Right atrium auricular region (tissue), 2 donors: ENCODE results near the gene NAA10. TPM values are rescaled to one million over a fixed set of nuclear protein-coding genes. Genes with fewer than 3 reads are reported as not detected.

Source experiments
- DNase-seq: peaks from one replicate; pipeline ENCODE4 v3.0.0-alpha.2; 2019; ENCODE audit warnings: low spot score
- H3K27ac ChIP-seq, 2 donors: fragments of 200-600 bp; sonication (generic); 1 replicate in 1 of 2; 2 replicates in 1 of 2; pipeline ENCODE4 v1.5.1; 2016 to 2019
- H3K27me3 ChIP-seq, 2 donors: fragments of 200-600 bp; sonication (generic); one replicate each; pipeline versions ENCODE4 v1.5.1 to v1.6.0; 2017 to 2019
- H3K36me3 ChIP-seq: fragments of 200-600 bp; sonication (generic); one replicate; pipeline ENCODE4 v1.5.1; 2016
- H3K4me1 ChIP-seq, 2 donors: fragments of 200-600 bp; sonication (generic); one replicate each; pipeline versions ENCODE4 v1.5.1 to v1.6.0; 2017 to 2019
- H3K4me3 ChIP-seq, 2 donors: fragments of 200-600 bp; sonication (generic); 1 replicate in 1 of 2; 2 replicates in 1 of 2; pipeline ENCODE4 v1.5.1; 2017 to 2019; ENCODE audit warnings: mild to moderate bottlenecking in 1 of 2, moderate library complexity in 1 of 2
- H3K9me3 ChIP-seq, 2 donors: fragments of 200-600 bp; sonication (generic); one replicate each; pipeline ENCODE4 v1.5.1; 2019
- total RNA-seq, 2 donors: library from RNA; depleted of rRNA; stranded (reverse); fragments of >200 nt; gene quantifications; one replicate each; pipeline ENCODE4 v1.1.0, GENCODE V29; 2016
- TF ChIP-seq, protein P1 (sequence below), 2 donors: fragments of 200-600 bp; sonication (generic); IDR thresholded peaks; one replicate each; pipeline ENCODE4 v1.5.1; 2019; ENCODE audit warnings: antibody characterized with exemption in 2 of 2

Gene NAA10
- total RNA-seq, 2 donors from 2014 or later = 66.5 to 70.2 TPM

DNA sequence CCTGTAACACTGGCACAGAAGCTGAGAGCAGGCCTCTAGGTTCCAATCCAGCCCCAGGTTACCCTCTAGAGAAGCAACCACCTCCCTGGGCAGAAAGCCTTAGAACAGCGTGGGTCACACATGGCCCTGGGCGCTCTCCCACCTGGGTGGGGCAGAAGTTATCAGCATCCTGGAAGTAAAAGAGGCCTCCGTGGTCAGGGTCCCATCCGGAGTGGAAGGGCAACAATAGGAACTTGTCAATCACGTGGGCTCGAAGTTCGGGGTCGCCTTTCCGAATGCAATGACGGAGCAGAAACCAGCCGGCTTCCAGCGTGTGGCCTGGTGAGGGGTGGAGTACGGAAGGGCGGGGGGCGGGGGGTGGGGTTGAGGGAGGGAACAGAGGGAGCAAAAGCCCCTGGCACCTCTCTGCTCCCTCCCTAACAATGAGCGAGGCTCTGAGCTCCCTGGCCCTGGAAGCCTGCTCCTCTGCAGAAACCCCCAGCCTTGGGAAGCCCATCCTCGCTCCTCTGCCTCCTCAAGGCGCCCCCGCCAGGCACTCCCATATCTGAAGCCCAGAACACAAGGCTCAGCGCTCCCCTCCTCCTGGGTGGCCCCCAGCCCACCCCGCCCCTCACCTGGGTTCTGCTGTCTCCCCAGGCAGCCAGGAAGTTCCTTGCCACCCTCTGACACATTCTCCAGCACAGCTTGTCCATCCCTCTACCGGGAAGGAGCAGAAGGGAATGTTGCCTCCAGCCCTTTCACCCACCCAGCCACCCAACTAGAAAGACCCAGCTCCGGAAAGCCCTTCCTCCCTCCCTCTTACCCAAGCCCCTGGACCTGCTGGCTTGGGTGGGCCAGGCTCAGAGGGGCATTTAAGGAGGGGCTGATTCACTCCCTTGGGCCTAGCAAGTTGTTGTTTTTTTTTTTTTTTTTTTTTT lies 6.8 kb upstream of the NAA10 start:
- no peaks in the 10 kb centered on the region for H3K36me3 ChIP-seq
- H3K4me3 ChIP-seq = no peak overlapping the region
- H3K9me3 ChIP-seq = no peaks in the 10 kb centered on the region
- TF ChIP-seq, protein P1, sequence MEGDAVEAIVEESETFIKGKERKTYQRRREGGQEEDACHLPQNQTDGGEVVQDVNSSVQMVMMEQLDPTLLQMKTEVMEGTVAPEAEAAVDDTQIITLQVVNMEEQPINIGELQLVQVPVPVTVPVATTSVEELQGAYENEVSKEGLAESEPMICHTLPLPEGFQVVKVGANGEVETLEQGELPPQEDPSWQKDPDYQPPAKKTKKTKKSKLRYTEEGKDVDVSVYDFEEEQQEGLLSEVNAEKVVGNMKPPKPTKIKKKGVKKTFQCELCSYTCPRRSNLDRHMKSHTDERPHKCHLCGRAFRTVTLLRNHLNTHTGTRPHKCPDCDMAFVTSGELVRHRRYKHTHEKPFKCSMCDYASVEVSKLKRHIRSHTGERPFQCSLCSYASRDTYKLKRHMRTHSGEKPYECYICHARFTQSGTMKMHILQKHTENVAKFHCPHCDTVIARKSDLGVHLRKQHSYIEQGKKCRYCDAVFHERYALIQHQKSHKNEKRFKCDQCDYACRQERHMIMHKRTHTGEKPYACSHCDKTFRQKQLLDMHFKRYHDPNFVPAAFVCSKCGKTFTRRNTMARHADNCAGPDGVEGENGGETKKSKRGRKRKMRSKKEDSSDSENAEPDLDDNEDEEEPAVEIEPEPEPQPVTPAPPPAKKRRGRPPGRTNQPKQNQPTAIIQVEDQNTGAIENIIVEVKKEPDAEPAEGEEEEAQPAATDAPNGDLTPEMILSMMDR (IDR thresholded peaks at IDR 0.05) = no peak
- no peak for DNase-seq
- H3K4me1 ChIP-seq = no peaks in the 10 kb centered on the region
- H3K27ac ChIP-seq = no peak overlapping the region
- H3K27me3 ChIP-seq = no peaks in the 10 kb centered on the region

DNA sequence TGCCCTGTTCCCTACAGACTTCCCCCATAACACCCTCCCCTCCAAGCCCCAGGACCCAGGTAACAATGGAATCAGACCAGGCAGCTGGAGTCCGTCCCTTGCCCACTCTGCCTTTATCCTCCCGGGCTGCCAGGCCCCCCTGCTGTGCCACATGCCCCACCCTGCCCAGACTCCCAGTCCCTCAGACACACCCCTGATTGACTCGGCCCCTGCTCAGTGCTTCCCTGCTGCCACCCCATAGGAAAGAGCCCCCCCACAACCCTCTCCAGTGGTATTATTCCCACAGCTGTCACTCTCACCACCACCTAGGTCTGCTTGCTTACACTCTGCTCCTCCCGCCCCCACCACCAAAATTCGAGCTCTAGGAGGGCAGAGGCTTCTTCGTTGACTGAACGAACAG lies 4.7 kb upstream of the NAA10 start:
- H3K9me3 ChIP-seq = no peaks in the 10 kb centered on the region
- TF ChIP-seq, protein P1 (IDR thresholded peaks at IDR 0.05) = no peak
- H3K4me3 ChIP-seq = no peak overlapping the region
- no peaks in the 10 kb centered on the region for H3K27me3 ChIP-seq
- H3K27ac ChIP-seq = no peak overlapping the region
- DNase-seq = no peak
- no peaks in the 10 kb centered on the region for H3K36me3 ChIP-seq
- peaks cover 0 to 4% of the 10 kb centered on the region in 2 donors for H3K4me1 ChIP-seq

DNA sequence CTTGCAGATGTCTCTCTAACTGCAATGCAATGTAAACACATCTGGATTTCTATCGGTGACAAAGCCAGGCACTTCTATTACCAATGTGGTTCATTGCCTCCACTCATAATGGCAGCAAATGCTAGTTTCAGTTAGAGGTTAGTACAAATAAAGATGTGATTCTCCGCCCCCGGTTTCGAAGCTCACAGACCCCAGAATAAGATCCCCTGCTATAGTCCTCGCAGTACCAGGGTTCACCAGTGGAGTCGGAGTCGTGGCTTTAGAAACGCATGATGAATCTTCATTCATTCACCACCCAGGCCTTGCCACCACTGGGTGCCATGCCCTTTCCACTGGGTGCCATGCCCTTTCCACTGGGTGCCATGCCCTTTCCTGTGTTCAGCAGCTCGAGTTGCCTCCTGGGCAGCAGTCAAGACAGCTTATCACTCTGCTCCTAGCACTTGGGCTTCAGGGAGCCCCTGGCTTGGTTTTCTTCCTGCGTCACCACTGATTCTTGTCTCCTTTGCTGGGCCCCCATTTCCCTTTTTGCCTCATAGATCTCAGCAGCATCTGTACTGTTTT lies 3.5 kb upstream of the NAA10 start:
- no peaks in the 10 kb centered on the region for H3K9me3 ChIP-seq
- TF ChIP-seq, protein P1 (IDR thresholded peaks at IDR 0.05) = no peak
- no peaks in the 10 kb centered on the region for H3K27me3 ChIP-seq
- H3K4me1 ChIP-seq = peaks cover 0 to 14% of the 10 kb centered on the region in 2 donors
- DNase-seq = no peak
- H3K4me3 ChIP-seq = no peak overlapping the region
- H3K36me3 ChIP-seq = no peaks in the 10 kb centered on the region
- no peak overlapping the region for H3K27ac ChIP-seq

DNA sequence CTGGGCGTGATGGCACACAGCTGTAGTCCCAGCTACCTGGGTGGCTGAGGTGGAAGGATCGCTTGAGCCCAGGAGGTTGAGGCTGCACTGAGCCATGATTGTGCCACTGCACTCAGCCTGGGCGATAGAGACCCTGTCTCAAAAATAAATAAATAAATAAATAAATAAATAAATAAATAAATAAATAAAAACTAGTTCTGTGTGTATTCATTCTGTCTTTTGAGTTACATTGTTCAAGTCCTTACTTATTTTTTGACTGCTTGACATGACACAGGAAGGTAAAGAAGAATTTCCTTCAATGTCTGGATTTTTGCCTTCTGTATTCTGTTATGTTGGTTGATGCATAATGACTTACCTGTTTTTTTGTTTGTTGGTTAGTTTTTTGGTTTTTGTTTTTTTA lies 2.2 kb upstream of the NAA10 start:
- TF ChIP-seq, protein P1 (IDR thresholded peaks at IDR 0.05) = no peak
- peaks cover 2% of the 10 kb centered on the region for H3K36me3 ChIP-seq
- no peak for DNase-seq
- no peak overlapping the region for H3K4me3 ChIP-seq
- no peaks in the 10 kb centered on the region for H3K27me3 ChIP-seq
- H3K4me1 ChIP-seq = peaks cover 0 to 15% of the 10 kb centered on the region in 2 donors
- H3K27ac ChIP-seq = no peak overlapping the region
- H3K9me3 ChIP-seq = no peaks in the 10 kb centered on the region

DNA sequence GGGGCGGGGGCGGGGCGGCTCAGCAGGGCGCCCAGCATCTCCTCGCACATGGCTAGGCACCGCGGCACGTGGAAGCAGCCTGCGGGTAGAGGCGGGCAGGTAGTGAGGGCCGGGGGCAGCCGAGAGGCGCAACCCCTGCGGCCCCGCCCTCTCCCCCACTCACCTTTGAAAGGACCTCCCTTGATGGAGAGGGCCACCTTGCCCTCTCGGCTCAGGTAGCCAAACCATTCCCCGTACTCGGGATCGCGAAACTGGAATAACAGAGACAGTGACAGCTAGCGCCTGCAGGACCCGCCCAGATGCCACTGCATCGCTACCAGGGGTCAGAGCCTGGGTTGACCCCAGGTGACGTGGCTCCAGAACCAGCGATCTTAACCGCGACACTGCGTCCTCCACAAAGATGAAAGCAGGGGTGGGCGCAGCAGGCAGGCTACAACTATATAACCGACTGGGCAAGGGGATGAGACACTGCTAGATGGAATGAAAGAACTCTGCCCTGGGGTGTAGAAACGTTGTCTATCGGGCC lies 552 bp upstream of the NAA10 start:
- peak overlapping the region; percentile 45 to 65 for H3K4me3 ChIP-seq
- H3K27me3 ChIP-seq = no peaks in the 10 kb centered on the region
- TF ChIP-seq, protein P1 (IDR thresholded peaks at IDR 0.05) = no peak
- H3K9me3 ChIP-seq = no peaks in the 10 kb centered on the region
- DNase-seq = no peak
- peak overlapping the region in 1 of 2 donors; percentile 43 for H3K27ac ChIP-seq
- peaks cover 0 to 15% of the 10 kb centered on the region in 2 donors for H3K4me1 ChIP-seq
- H3K36me3 ChIP-seq = peaks cover 18% of the 10 kb centered on the region
